ENCODE data around the gene DAND5.

The DAND5 gene

GRCh38 chr19:13001166-13001501, 31.8 kb downstream of the DAND5 start:
- no peaks in the 10 kb centered on the region for H3K79me2 ChIP-seq (ENCODE audit: control insufficient read depth, low read length)
- peaks cover 2% of the 10 kb centered on the region for H3K27me3 ChIP-seq (ENCODE audit: control insufficient read depth, low read length)
- TF ChIP-seq EZH2phosphoT487 (IDR thresholded peaks at IDR 0.05; ENCODE audit: borderline replicate concordance, low read length), result no peak
- TF ChIP-seq, protein P1, sequence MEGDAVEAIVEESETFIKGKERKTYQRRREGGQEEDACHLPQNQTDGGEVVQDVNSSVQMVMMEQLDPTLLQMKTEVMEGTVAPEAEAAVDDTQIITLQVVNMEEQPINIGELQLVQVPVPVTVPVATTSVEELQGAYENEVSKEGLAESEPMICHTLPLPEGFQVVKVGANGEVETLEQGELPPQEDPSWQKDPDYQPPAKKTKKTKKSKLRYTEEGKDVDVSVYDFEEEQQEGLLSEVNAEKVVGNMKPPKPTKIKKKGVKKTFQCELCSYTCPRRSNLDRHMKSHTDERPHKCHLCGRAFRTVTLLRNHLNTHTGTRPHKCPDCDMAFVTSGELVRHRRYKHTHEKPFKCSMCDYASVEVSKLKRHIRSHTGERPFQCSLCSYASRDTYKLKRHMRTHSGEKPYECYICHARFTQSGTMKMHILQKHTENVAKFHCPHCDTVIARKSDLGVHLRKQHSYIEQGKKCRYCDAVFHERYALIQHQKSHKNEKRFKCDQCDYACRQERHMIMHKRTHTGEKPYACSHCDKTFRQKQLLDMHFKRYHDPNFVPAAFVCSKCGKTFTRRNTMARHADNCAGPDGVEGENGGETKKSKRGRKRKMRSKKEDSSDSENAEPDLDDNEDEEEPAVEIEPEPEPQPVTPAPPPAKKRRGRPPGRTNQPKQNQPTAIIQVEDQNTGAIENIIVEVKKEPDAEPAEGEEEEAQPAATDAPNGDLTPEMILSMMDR (IDR thresholded peaks at IDR 0.05; ENCODE audit: low read depth, low read length, poor library complexity, severe bottlenecking), result no peak
- no peaks in the 10 kb centered on the region for H3K9me2 ChIP-seq (replicated peaks; ENCODE audit: control insufficient read depth, low read length)
- no peaks in the 10 kb centered on the region for H3K36me3 ChIP-seq (ENCODE audit: control insufficient read depth, low read length)
- no peaks in the 10 kb centered on the region for H3F3A ChIP-seq (ENCODE audit: control insufficient read depth, insufficient read depth)
- H3K27ac ChIP-seq (ENCODE audit: low read depth, low read length), result no peak overlapping the region
- no peak overlapping the region for H3K4me3 ChIP-seq (ENCODE audit: low read length)
- no peak overlapping the region for H3K4me2 ChIP-seq (ENCODE audit: low read length)
- H3K4me1 ChIP-seq (ENCODE audit: control insufficient read depth, low read length), result no peaks in the 10 kb centered on the region
- no peaks in the 10 kb centered on the region for H3K9me3 ChIP-seq (ENCODE audit: control insufficient read depth, insufficient read depth, low read length)
- no peaks in the 10 kb centered on the region for H4K20me1 ChIP-seq (ENCODE audit: control insufficient read depth, insufficient read depth, low read depth, low read length)

- Histone ChIP-seq H3K9me3 (ENCODE audit: control insufficient read depth, insufficient read depth, low read length) (no peaks in the 10 kb centered on the region), H3K9me2 (replicated peaks; ENCODE audit: control insufficient read depth, low read length) (no peaks in the 10 kb centered on the region), H3K27ac (ENCODE audit: low read depth, low read length) (no peak overlapping the region), H3K4me1 (ENCODE audit: control insufficient read depth, low read length) (no peaks in the 10 kb centered on the region), H3K4me2 (ENCODE audit: low read length) (no peak overlapping the region), H4K20me1 (ENCODE audit: control insufficient read depth, insufficient read depth, low read depth, low read length) (no peaks in the 10 kb centered on the region), H3F3A (ENCODE audit: control insufficient read depth, insufficient read depth) (no peaks in the 10 kb centered on the region), H3K4me3 (ENCODE audit: low read length) (no peak overlapping the region), H3K36me3 (ENCODE audit: control insufficient read depth, low read length) (no peaks in the 10 kb centered on the region), H3K27me3 (ENCODE audit: control insufficient read depth, low read length) (no peaks in the 10 kb centered on the region; the same call in 1 of the 2 replicates), H3K79me2 (ENCODE audit: control insufficient read depth, low read length) (no peaks in the 10 kb centered on the region)
- TF ChIP-seq, protein P1 (IDR thresholded peaks at IDR 0.05; ENCODE audit: low read depth, low read length, poor library complexity, severe bottlenecking), result no peak
- no peak for TF ChIP-seq EZH2phosphoT487 (IDR thresholded peaks at IDR 0.05; ENCODE audit: borderline replicate concordance, low read length)
Observed at GRCh38 chr19:13001502-13002165, 32.3 kb downstream of the DAND5 start.

GRCh38 chr19:13002166-13002898, 33.0 kb downstream of the DAND5 start:
- H3K9me2 ChIP-seq (replicated peaks; ENCODE audit: control insufficient read depth, low read length), result no peaks in the 10 kb centered on the region
- no peaks in the 10 kb centered on the region for H3K79me2 ChIP-seq (ENCODE audit: control insufficient read depth, low read length)
- H3K36me3 ChIP-seq (ENCODE audit: control insufficient read depth, low read length), result no peaks in the 10 kb centered on the region
- H4K20me1 ChIP-seq (ENCODE audit: control insufficient read depth, insufficient read depth, low read depth, low read length), result no peaks in the 10 kb centered on the region
- no peaks in the 10 kb centered on the region for H3F3A ChIP-seq (ENCODE audit: control insufficient read depth, insufficient read depth)
- H3K9me3 ChIP-seq (ENCODE audit: control insufficient read depth, insufficient read depth, low read length), result no peaks in the 10 kb centered on the region
- H3K4me3 ChIP-seq (ENCODE audit: low read length), result no peak overlapping the region
- no peaks in the 10 kb centered on the region; the same call in 1 of the 2 replicates for H3K27me3 ChIP-seq (ENCODE audit: control insufficient read depth, low read length)
- no peaks in the 10 kb centered on the region for H3K4me1 ChIP-seq (ENCODE audit: control insufficient read depth, low read length)
- H3K27ac ChIP-seq (ENCODE audit: low read depth, low read length), result no peak overlapping the region
- TF ChIP-seq, protein P1 (IDR thresholded peaks at IDR 0.05; ENCODE audit: low read depth, low read length, poor library complexity, severe bottlenecking), result no peak
- TF ChIP-seq EZH2phosphoT487 (IDR thresholded peaks at IDR 0.05; ENCODE audit: borderline replicate concordance, low read length), result no peak
- H3K4me2 ChIP-seq (ENCODE audit: low read length), result no peak overlapping the region
